HepG2 (cell line): Measurements from ENCODE around the gene ZCCHC9. TPM values are rescaled to one million over a fixed set of nuclear protein-coding genes. Genes with fewer than 3 reads are reported as not detected.
A peak's percentile ranks its signal among the peaks of the same experiment; 100 is the strongest.

Source experiments
- ATAC-seq: fragments of 200-7000 bp; cut with Tn5 transposase; 3 replicates; pipeline ENCODE4 v1.9.1; 2020; ENCODE audit warnings: mild to moderate bottlenecking, moderate library complexity
- BruUV-seq: library from RNA; stranded (reverse); fragments of 400-500 nt; replicated peaks from 2 replicates; lab custom pipeline; 2021; lab: Mats Ljungman, UMichigan
- CTCF ChIA-PET: fragments of 300-600 bp; formaldehyde crosslinking; extraction: SDS; loops from one replicate; lab custom pipeline; 2021; ENCODE audit warnings: low total read pairs, inconsistent platforms, low intra/inter-chr PET ratio; lab: Yijun Ruan, JAX
- POLR2A ChIA-PET: fragments of 350-600 bp; sonication (Branson Sonifier 250); formaldehyde crosslinking; loops from one replicate; lab custom pipeline; 2020; ENCODE audit warnings: antibody characterized with exemption, inconsistent platforms; lab: Yijun Ruan, JAX
- DNase-seq: peaks from one replicate; pipeline ENCODE4 v3.0.0-alpha.2; 2015; ENCODE audit warnings: low spot score
- FAIRE-seq: peaks from 3 replicates; lab custom pipeline; 2011; peaks lifted over from hg19 to GRCh38; lab: Jason Lieb, UNC
- H2AFZ ChIP-seq: one replicate; pipeline ENCODE4 v1.6.1; 2011; ENCODE audit warnings: low read length, inconsistent platforms
- H3K27ac ChIP-seq: fragments of 300-600 bp; 3 replicates; pipeline ENCODE4 v1.8.0; 2011; ENCODE audit warnings: mixed run types, mild to moderate bottlenecking, mixed read lengths, low read length, inconsistent platforms; ENCODE audit not compliant: insufficient read depth; ENCODE audit errors: extremely low read length
- H3K27me3 ChIP-seq, 2 experiments: fragments of 200-600 bp in 1 of 2; 2 replicates in 1 of 2; 3 replicates in 1 of 2; pipeline versions ENCODE4 v1.6.0 to v1.8.0; 2011; ENCODE audit warnings: low read length in 2 of 2, mild to moderate bottlenecking in 2 of 2, moderate library complexity in 2 of 2, inconsistent platforms in 1 of 2; ENCODE audit not compliant: insufficient read depth in 2 of 2, control insufficient read depth in 1 of 2
- H3K36me3 ChIP-seq, 2 experiments: fragments of 200-600 bp in 1 of 2; replicated peaks in 1 of 2; 2 replicates in 1 of 2; 3 replicates in 1 of 2; pipeline versions ENCODE4 v1.5.1 to v1.8.0; 2011; ENCODE audit warnings: low read length in 2 of 2, inconsistent platforms in 1 of 2; ENCODE audit not compliant: insufficient read depth in 2 of 2, control insufficient read depth in 1 of 2
- H3K4me1 ChIP-seq: 2 replicates; pipeline ENCODE4 v1.5.1; 2012; ENCODE audit warnings: low read length, inconsistent platforms; ENCODE audit not compliant: insufficient read depth
- H3K4me2 ChIP-seq: 2 replicates; pipeline ENCODE4 v1.6.0; 2011; ENCODE audit warnings: low read depth, low read length, inconsistent platforms
- H3K4me3 ChIP-seq, 3 experiments: fragments of 200-600 bp in 1 of 3; sonication (generic), shearing (Covaris generic) in 1 of 3; replicated peaks in 1 of 3; 2 replicates each; pipeline ENCODE4 v1.5.1; 2011 to 2016; ENCODE audit warnings: low read length in 3 of 3, inconsistent platforms in 2 of 3, low read depth in 2 of 3, mild to moderate bottlenecking in 2 of 3, control low read depth in 1 of 3, mixed read lengths in 1 of 3; ENCODE audit not compliant: insufficient read depth in 1 of 3
- H3K79me2 ChIP-seq: one replicate; pipeline ENCODE4 v1.6.1; 2011; ENCODE audit warnings: low read length, inconsistent platforms; ENCODE audit not compliant: insufficient read depth
- H3K9ac ChIP-seq: 2 replicates; pipeline ENCODE4 v1.6.0; 2011; ENCODE audit warnings: mild to moderate bottlenecking, low read depth, low read length, inconsistent platforms; ENCODE audit not compliant: insufficient read depth
- H3K9me3 ChIP-seq: 2 replicates; pipeline ENCODE4 v1.5.1; 2012; ENCODE audit warnings: mild to moderate bottlenecking, low read length
- H4K20me1 ChIP-seq: 2 replicates; pipeline ENCODE4 v1.6.0; 2011; ENCODE audit warnings: inconsistent platforms, mild to moderate bottlenecking, low read length, moderate library complexity; ENCODE audit not compliant: insufficient read depth
- ARID3A ChIP-seq: IDR thresholded peaks from 2 replicates; pipeline ENCODE4 v1.6.1; 2012; ENCODE audit warnings: low read depth, low read length, improper control_type of control experiment
- ARNTL ChIP-seq: sonication (generic); formaldehyde crosslinking; IDR thresholded peaks from 2 replicates; pipeline ENCODE4 v1.4.0; 2020; ENCODE audit warnings: mild to moderate bottlenecking, missing genetic modification reagents
- FOSL2 ChIP-seq: sonication (generic); formaldehyde crosslinking; IDR thresholded peaks from 2 replicates; pipeline ENCODE4 v1.4.0; 2020; ENCODE audit warnings: missing genetic modification reagents
- FOXA3 ChIP-seq: IDR thresholded peaks from 2 replicates; pipeline ENCODE4 v1.6.1; 2016; ENCODE audit warnings: missing genetic modification reagents, missing compliant biosample characterization
- HMG20A ChIP-seq: IDR thresholded peaks from 2 replicates; pipeline ENCODE4 v1.6.1; 2016; ENCODE audit warnings: borderline replicate concordance
- HOMEZ ChIP-seq: IDR thresholded peaks from 2 replicates; pipeline ENCODE4 v1.6.1; 2016; ENCODE audit warnings: low read depth
- PRDM10 ChIP-seq: sonication (generic); formaldehyde crosslinking; IDR thresholded peaks from 2 replicates; pipeline ENCODE4 v1.4.0; 2020; ENCODE audit warnings: low read depth, missing genetic modification reagents
- SAP130 ChIP-seq: IDR thresholded peaks from 2 replicates; pipeline ENCODE4 v1.6.1; 2016; ENCODE audit warnings: low read depth
- TCF7 ChIP-seq: sonication (generic); IDR thresholded peaks from 2 replicates; pipeline ENCODE4 v1.6.1; 2016; ENCODE audit warnings: antibody characterized with exemption, low read depth
- TFE3 ChIP-seq: IDR thresholded peaks from 2 replicates; pipeline ENCODE4 v1.6.1; 2016
- ZBTB42 ChIP-seq: sonication (generic); formaldehyde crosslinking; IDR thresholded peaks from 2 replicates; pipeline ENCODE4 v1.5.0; 2020; ENCODE audit warnings: mild to moderate bottlenecking, missing genetic modification reagents
- ZNF576 ChIP-seq: sonication (generic); formaldehyde crosslinking; IDR thresholded peaks from 2 replicates; pipeline ENCODE4 v1.4.0; 2020; ENCODE audit warnings: mild to moderate bottlenecking, missing genetic modification reagents
- WGBS: methylation state at CpG from one replicate; pipeline ENCODE4 v1.1.6; 2017; ENCODE audit warnings: low lambda C conversion rate; 5-methylcytosine and 5-hydroxymethylcytosine counted together
- in situ Hi-C: cut with HindIII; loops from 2 replicates; pipeline ENCODE4 v1.10.0; 2017; ENCODE audit warnings: low pct_unique_long_range_greater_than_20kb; ENCODE audit not compliant: extremely low pct_ligation_motif_present
- intact Hi-C: fragments of 100-400 bp; cut with micrococcal nuclease; formaldehyde crosslinking; loops from one replicate; pipeline ENCODE4 v1.10.0; 2022; ENCODE audit not compliant: unreplicated experiment
- polyA plus RNA-seq, 8 experiments: library from polyadenylated mRNA; depleted of rRNA in 3 of 8; stranded (reverse) in 7 of 8; unstranded in 1 of 8; fragments of >200 nt; fragmentation: Illumina TruSeq in 4 of 8; extraction: Trizol in 4 of 8; gene quantifications; 2 replicates each; pipeline versions ENCODE4 v1.2.1 to v1.2.3, GENCODE V29; 2011 to 2016; ENCODE audit warnings: low read depth in 4 of 8, missing spikeins in 1 of 8, mixed read lengths in 1 of 8; ENCODE audit not compliant: insufficient read depth in 1 of 8
- total RNA-seq, 5 experiments: library from RNA; depleted of rRNA; stranded (reverse); fragments of >200 nt; fragmentation: Illumina TruSeq; extraction: Trizol; gene quantifications; 2 replicates each; pipeline ENCODE4 v1.2.3, GENCODE V29; 2016; ENCODE audit warnings: low read depth in 1 of 5

ZCCHC9 gene
- total and polyA plus RNA-seq, 2 of the 13 experiments (the other 11 are each of a cell fraction or from before 2014, with no cell fraction given), result 28.7 to 52.5 TPM

GRCh38 chr5:81268521-81269196 is 32.7 kb upstream of the ZCCHC9 start:
- BruUV-seq, result no TSS peak
- FAIRE-seq (no peak), ATAC-seq (peak; percentile 87), DNase-seq (peak; percentile 54)
- ChIA-PET POLR2A (interaction anchor here (0.8 kb wide), 1 partner anchor 36 kb away, joined by 3 read pairs; the partner anchor contains the start of gene CKMT2), CTCF (no interaction called here)
- H4K20me1 ChIP-seq, result no peaks in the 10 kb centered on the region
- H2AFZ ChIP-seq, result no peak overlapping the region
- peaks cover 29% of the 10 kb centered on the region for H3K4me1 ChIP-seq
- intact Hi-C loops, result no loop called here
- in situ Hi-C loops, result no loop called here
- no peaks in the 10 kb centered on the region for H3K36me3 ChIP-seq
- peaks cover 10% of the 10 kb centered on the region for H3K79me2 ChIP-seq
- H3K27me3 ChIP-seq, result no peaks in the 10 kb centered on the region
- H3K4me2 ChIP-seq, result no peak overlapping the region
- H3K9me3 ChIP-seq, result no peaks in the 10 kb centered on the region
- H3K4me3 ChIP-seq, result no peak overlapping the region
- WGBS, result 81% methylated on average over 3 of the region's 3 CpGs
- H3K9ac ChIP-seq, result no peak overlapping the region
- H3K27ac ChIP-seq, result no peak overlapping the region
- TF ChIP-seq ZNF576 (no peak), TCF7 (peak; percentile 55; the same call in 1 of the 2 replicates), HOMEZ (CRISPR knock-in tag) (peak; percentile 24; the same call in 1 of the 2 replicates), ZBTB42 (no peak), TFE3 (peak; percentile 27; the same call in 1 of the 2 replicates), FOXA3 (peak; percentile 34; the same call in 1 of the 2 replicates), SAP130 (CRISPR knock-in tag) (0 out of 2 replicates have a peak, but pooled peaks have one; percentile 26), ARNTL (CRISPR knock-in tag) (no peak), HMG20A (CRISPR knock-in tag) (peak; percentile 53; the same call in 1 of the 2 replicates), PRDM10 (CRISPR knock-in tag) (peak; percentile 81), ARID3A (peak; percentile 76), FOSL2 (peak; percentile 83)
